ENCODE data around the gene MCM6. TPM values are rescaled to one million over a fixed set of nuclear protein-coding genes. Genes with fewer than 3 reads are reported as not detected.
"Not testable (repeated sequence)": the region's sequence is repeated elsewhere in the genome, so short reads cannot be mapped to it uniquely, and the experiment has no call there.

The MCM6 gene
- total RNA-seq, 5 donors from 2014 or later (not counting 1 experiment from before 2014, with no cell fraction given) = 20.8 to 29.2 (median 26.1) TPM

DNA sequence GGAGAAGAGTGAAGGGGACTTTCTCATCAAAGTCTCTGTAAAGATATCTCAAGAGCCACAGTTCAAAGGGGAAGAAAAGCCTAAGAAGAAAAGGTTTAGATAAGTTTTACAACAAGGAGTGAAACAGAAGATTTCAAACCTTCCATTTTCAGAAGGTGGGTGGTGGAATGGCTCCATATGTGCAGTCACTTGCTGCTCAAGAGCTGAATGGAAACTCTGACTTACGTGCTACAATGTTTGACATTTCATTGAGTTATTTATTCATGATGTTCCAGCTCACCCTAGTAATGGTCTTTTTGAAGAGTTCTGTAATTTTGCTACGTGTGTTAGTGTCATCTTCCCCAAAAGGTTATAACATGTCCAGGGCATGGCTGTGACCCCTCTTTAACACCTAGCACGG is 61.0 kb downstream of the MCM6 start:
- no peak overlapping the region for H3K4me3 Mint-ChIP-seq
- ATAC-seq (replicated peaks in 1 of 4) (no peak), DNase-seq (no peak)
- peaks cover 5 to 12% of the 10 kb centered on the region in 2 experiments for H3K4me1 ChIP-seq (ENCODE audit: control insufficient read depth in 1 of 2, extremely low read depth in 1 of 2, insufficient read depth in 2 of 2, low read length in 2 of 2)
- peaks cover 0 to 6% of the 10 kb centered on the region in 2 experiments for H3K27me3 ChIP-seq (replicated peaks in 1 of 2; ENCODE audit: control insufficient read depth in 2 of 2, extremely low read depth in 1 of 2, insufficient read depth in 2 of 2, low read length in 1 of 2)
- CTCF ChIA-PET = no interaction called here
- no peaks in the 10 kb centered on the region for H3K36me3 Mint-ChIP-seq
- H3K27me3 Mint-ChIP-seq = no peaks in the 10 kb centered on the region
- H3K9me3 Mint-ChIP-seq = peaks cover 0 to 10% (median 0%) of the 10 kb centered on the region in 3 donors
- no peak overlapping the region for H3K4me3 ChIP-seq (ENCODE audit: control insufficient read depth in 1 of 2, extremely low read depth in 1 of 2, low read length in 1 of 2)
- no peak overlapping the region for H3K27ac Mint-ChIP-seq
- peaks cover 11 to 15% (median 12%) of the 10 kb centered on the region in 3 donors for H3K4me1 Mint-ChIP-seq
- no peaks in the 10 kb centered on the region for H3K9me3 ChIP-seq
- no CpG with 5 or more reads among the region's 3 CpGs for WGBS (ENCODE audit: insufficient coverage)
- H3K27ac ChIP-seq (ENCODE audit: low read length) = no peak overlapping the region
- H3K36me3 ChIP-seq (ENCODE audit: control insufficient read depth in 2 of 2, extremely low read depth in 1 of 2, insufficient read depth in 1 of 2, low read length in 1 of 2) = no peaks in the 10 kb centered on the region
- POLR2A ChIA-PET = no interaction called here

DNA sequence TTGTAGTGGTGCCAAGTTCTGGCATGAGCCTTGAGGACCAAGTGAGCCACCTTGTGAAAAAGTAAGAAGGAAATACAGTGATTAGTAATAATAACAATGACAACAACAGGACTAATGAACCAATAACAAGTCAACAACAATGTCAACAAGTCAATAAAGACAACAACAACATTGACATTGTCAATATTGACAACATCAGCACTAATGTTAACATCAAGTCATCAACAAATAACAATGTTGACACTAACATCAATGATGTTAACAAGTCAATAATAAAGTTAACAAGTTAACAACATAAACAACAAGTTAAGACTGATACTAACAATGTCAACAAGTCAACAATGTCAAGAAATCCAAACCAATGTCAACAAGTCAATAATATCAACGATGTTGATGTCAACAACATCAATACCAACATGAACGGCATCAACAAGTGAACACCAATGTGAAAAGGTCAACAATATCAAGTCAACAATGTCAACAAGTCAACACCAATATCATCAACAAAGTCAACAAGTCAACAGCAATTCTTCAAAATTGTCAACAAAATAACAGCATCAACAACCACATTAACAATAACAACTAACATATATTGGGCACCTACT is 63.2 kb downstream of the MCM6 start:
- DNase-seq (no peak), ATAC-seq (replicated peaks in 1 of 4) (no peak)
- POLR2A ChIA-PET = no interaction called here
- Histone ChIP-seq H3K4me1 (ENCODE audit: control insufficient read depth in 1 of 2, extremely low read depth in 1 of 2, insufficient read depth in 2 of 2, low read length in 2 of 2) (no peaks in the 10 kb centered on the region), H3K36me3 (ENCODE audit: control insufficient read depth in 2 of 2, extremely low read depth in 1 of 2, insufficient read depth in 1 of 2, low read length in 1 of 2) (no peaks in the 10 kb centered on the region), H3K9me3 (no peaks in the 10 kb centered on the region), H3K27ac (ENCODE audit: low read length) (no peak overlapping the region), H3K4me3 (ENCODE audit: control insufficient read depth in 1 of 2, extremely low read depth in 1 of 2, low read length in 1 of 2) (no peak overlapping the region), H3K27me3 (replicated peaks in 1 of 2; ENCODE audit: control insufficient read depth in 2 of 2, extremely low read depth in 1 of 2, insufficient read depth in 2 of 2, low read length in 1 of 2) (peaks cover 0 to 6% of the 10 kb centered on the region in 2 experiments)
- H3K9me3 Mint-ChIP-seq = peaks cover 0 to 10% (median 0%) of the 10 kb centered on the region in 3 donors
- no peak overlapping the region for H3K27ac Mint-ChIP-seq
- H3K4me1 Mint-ChIP-seq = no peaks in the 10 kb centered on the region
- no peaks in the 10 kb centered on the region for H3K36me3 Mint-ChIP-seq
- 92% methylated on average over 2 of the region's 2 CpGs for WGBS (ENCODE audit: insufficient coverage)
- no peak overlapping the region for H3K4me3 Mint-ChIP-seq
- CTCF ChIA-PET = interaction anchor here in 1 of 2 donors (0.8 kb wide), 1 partner anchor 16 kb away, joined by 3 read pairs; no protein-coding TSS in a partner anchor
- H3K27me3 Mint-ChIP-seq = no peaks in the 10 kb centered on the region

DNA sequence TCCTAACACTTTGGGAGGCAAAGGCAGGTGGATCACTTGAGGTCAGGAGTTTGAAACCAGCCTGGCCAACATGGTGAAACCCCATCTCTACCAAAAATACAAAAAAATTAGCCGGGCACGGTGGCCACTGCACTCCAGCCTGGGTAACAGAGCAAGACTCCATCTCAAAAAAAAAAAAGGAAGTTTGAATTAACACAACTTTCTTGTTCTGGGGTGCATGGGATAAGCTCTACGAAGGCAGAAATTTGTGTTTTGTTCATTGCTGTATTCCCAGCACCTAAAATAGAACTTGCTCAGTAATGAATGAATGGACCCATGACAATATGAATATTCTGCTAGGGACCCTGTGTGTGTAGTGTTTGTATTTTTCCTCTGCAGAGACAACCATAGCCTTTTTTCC is 68.4 kb downstream of the MCM6 start:
- CTCF ChIA-PET = interaction anchor here in 1 of 2 donors (0.7 kb wide), 1 partner anchor 1355 kb away, joined by 3 read pairs; no protein-coding TSS in a partner anchor
- H3K36me3 Mint-ChIP-seq; H3K27ac Mint-ChIP-seq; DNase-seq; H3K4me1 ChIP-seq (ENCODE audit: control insufficient read depth in 1 of 2, extremely low read depth in 1 of 2, insufficient read depth in 2 of 2, low read length in 2 of 2); H3K4me3 Mint-ChIP-seq; H3K4me3 ChIP-seq (ENCODE audit: control insufficient read depth in 1 of 2, extremely low read depth in 1 of 2, low read length in 1 of 2); H3K27me3 ChIP-seq (replicated peaks in 1 of 2; ENCODE audit: control insufficient read depth in 2 of 2, extremely low read depth in 1 of 2, insufficient read depth in 2 of 2, low read length in 1 of 2); ATAC-seq (replicated peaks in 1 of 4); H3K9me3 ChIP-seq; H3K36me3 ChIP-seq (ENCODE audit: control insufficient read depth in 2 of 2, extremely low read depth in 1 of 2, insufficient read depth in 1 of 2, low read length in 1 of 2); H3K9me3 Mint-ChIP-seq; H3K27ac ChIP-seq (ENCODE audit: low read length); POLR2A ChIA-PET; H3K4me1 Mint-ChIP-seq; H3K27me3 Mint-ChIP-seq: not testable (repeated sequence)
- no CpG with 5 or more reads among the region's 3 CpGs for WGBS (ENCODE audit: insufficient coverage)

DNA sequence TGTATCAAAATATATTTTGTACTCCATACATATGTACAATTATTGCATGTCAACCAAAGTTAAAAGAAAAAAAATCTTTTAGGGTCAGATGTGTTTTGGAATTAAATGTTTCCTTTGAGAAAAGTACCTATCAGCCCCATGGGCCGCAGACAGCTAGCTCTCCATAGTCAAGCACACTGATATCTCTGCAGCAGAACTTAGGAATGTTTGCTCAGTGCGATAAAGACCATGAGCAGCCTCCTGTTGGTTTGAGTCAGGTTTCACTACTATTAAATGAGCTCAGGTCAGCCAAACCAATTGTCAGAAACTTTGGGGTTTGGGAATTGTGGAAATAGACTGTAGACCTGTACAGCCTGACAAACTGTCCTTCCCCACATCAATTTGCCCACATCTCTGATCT is 73.0 kb downstream of the MCM6 start:
- no peaks in the 10 kb centered on the region for H3K27me3 Mint-ChIP-seq
- Histone ChIP-seq H3K4me1 (ENCODE audit: control insufficient read depth in 1 of 2, extremely low read depth in 1 of 2, insufficient read depth in 2 of 2, low read length in 2 of 2) (no peaks in the 10 kb centered on the region), H3K27me3 (replicated peaks in 1 of 2; ENCODE audit: control insufficient read depth in 2 of 2, extremely low read depth in 1 of 2, insufficient read depth in 2 of 2, low read length in 1 of 2) (no peaks in the 10 kb centered on the region), H3K36me3 (ENCODE audit: control insufficient read depth in 2 of 2, extremely low read depth in 1 of 2, insufficient read depth in 1 of 2, low read length in 1 of 2) (no peaks in the 10 kb centered on the region), H3K27ac (ENCODE audit: low read length) (no peak overlapping the region), H3K9me3 (no peaks in the 10 kb centered on the region), H3K4me3 (ENCODE audit: control insufficient read depth in 1 of 2, extremely low read depth in 1 of 2, low read length in 1 of 2) (no peak overlapping the region)
- no peak overlapping the region for H3K27ac Mint-ChIP-seq
- DNase-seq = no peak
- no peaks in the 10 kb centered on the region for H3K36me3 Mint-ChIP-seq
- ChIA-PET CTCF (interaction anchor here in 1 of 2 donors (0.6 kb wide), 1 partner anchor 8 kb away, joined by 9 read pairs; no protein-coding TSS in a partner anchor), POLR2A (no interaction called here)
- no peak for ATAC-seq (replicated peaks in 1 of 4)
- no CpG with 5 or more reads among the region's 2 CpGs for WGBS (ENCODE audit: insufficient coverage)
- H3K4me3 Mint-ChIP-seq = no peak overlapping the region
- no peaks in the 10 kb centered on the region for H3K4me1 Mint-ChIP-seq
- peaks cover 4 to 10% (median 9%) of the 10 kb centered on the region in 3 donors for H3K9me3 Mint-ChIP-seq

DNA sequence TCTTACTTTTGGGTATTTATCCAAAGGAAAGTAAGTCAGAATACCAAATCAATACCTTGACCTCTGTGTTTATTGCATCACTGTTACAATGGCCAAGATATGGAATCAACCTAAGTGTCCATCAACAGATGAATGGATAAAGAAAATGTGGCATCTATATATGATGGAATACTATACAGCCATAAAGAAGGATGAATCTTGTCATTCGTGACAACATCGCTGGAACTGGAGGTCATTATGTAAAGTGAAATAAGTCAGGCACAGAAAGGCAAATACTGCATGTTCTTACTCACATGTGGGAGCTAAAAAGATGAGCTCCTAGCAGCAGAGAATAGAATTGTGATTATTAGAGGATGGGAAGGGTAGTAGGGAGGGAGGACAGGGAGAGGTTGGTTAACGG is 73.9 kb downstream of the MCM6 start:
- Mint-ChIP-seq H3K36me3 (no peaks in the 10 kb centered on the region), H3K4me3 (no peak overlapping the region), H3K4me1 (peaks cover 2 to 5% (median 3%) of the 10 kb centered on the region in 3 donors), H3K9me3 (peaks cover 4 to 10% (median 9%) of the 10 kb centered on the region in 3 donors), H3K27me3 (no peaks in the 10 kb centered on the region), H3K27ac (no peak overlapping the region)
- ChIA-PET CTCF (interaction anchor here in 1 of 2 donors (0.6 kb wide), 1 partner anchor 9 kb away, joined by 9 read pairs; no protein-coding TSS in a partner anchor), POLR2A (no interaction called here)
- no peak for DNase-seq
- H3K4me3 ChIP-seq (ENCODE audit: control insufficient read depth in 1 of 2, extremely low read depth in 1 of 2, low read length in 1 of 2) = no peak overlapping the region
- H3K27ac ChIP-seq (ENCODE audit: low read length) = no peak overlapping the region
- H3K9me3 ChIP-seq = no peaks in the 10 kb centered on the region
- peaks cover 0 to 5% of the 10 kb centered on the region in 2 experiments for H3K27me3 ChIP-seq (replicated peaks in 1 of 2; ENCODE audit: control insufficient read depth in 2 of 2, extremely low read depth in 1 of 2, insufficient read depth in 2 of 2, low read length in 1 of 2)
- H3K4me1 ChIP-seq (ENCODE audit: control insufficient read depth in 1 of 2, extremely low read depth in 1 of 2, insufficient read depth in 2 of 2, low read length in 2 of 2) = peaks cover 0 to 5% of the 10 kb centered on the region in 2 experiments
- no peaks in the 10 kb centered on the region for H3K36me3 ChIP-seq (ENCODE audit: control insufficient read depth in 2 of 2, extremely low read depth in 1 of 2, insufficient read depth in 1 of 2, low read length in 1 of 2)
- no peak for ATAC-seq (replicated peaks in 1 of 4)
- WGBS (ENCODE audit: insufficient coverage) = 55% methylated on average over 3 of the region's 3 CpGs

DNA sequence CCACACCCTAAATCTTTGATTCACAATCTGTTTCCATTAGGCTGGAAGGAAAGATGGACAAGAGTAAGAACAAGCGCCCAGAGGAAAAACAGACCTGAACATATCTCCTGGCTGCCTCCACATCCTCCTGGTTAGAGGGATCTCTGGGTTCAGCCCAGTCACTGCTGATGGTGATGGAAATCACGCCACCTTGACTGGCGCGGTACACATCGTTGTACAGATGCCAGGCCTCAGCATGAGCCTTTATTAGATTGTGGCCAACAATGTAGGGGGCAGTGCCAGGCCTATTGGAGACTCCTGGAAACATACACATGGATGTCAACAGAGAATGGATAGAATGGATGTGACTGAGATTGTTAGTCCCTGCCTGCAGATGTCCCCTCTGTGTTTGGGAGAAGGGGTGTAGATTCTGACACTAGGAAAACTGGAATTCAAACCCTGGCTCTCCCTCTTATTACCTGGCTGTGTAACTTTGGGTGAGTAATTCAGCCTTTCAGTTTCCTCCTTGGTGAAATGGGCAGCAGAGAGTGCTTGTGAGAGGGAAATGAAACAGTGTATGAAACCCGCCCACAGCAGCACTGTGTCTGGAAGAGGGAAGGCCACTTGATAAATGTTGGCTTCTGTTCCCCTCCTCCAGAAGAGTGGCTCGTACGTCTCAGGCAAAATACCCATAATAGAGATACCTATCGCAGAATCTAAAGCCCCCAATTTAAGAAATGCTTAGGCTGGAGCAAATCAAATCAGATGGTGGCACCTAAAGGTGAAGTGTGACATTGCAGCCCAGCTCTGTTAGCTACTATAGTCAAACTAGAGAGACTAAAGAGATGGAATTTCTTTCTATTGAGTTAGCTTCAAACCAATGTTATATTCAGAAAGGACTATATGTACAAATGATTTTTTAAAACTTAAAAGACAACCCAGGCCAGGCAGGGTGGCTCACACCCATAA is 75.5 kb downstream of the MCM6 start:
- CTCF ChIA-PET = no interaction called here
- H3K27ac Mint-ChIP-seq = no peak overlapping the region
- POLR2A ChIA-PET = no interaction called here

More for the DNA sequence above, 75.5 kb downstream of the MCM6 start:
- Mint-ChIP-seq H3K4me1 (peaks cover 2 to 8% (median 3%) of the 10 kb centered on the region in 3 donors), H3K4me3 (no peak overlapping the region), H3K36me3 (no peaks in the 10 kb centered on the region), H3K27me3 (no peaks in the 10 kb centered on the region), H3K9me3 (peaks cover 4 to 10% (median 9%) of the 10 kb centered on the region in 3 donors)
- Histone ChIP-seq H3K4me3 (ENCODE audit: control insufficient read depth in 1 of 2, extremely low read depth in 1 of 2, low read length in 1 of 2) (no peak overlapping the region), H3K36me3 (ENCODE audit: control insufficient read depth in 2 of 2, extremely low read depth in 1 of 2, insufficient read depth in 1 of 2, low read length in 1 of 2) (no peaks in the 10 kb centered on the region), H3K4me1 (ENCODE audit: control insufficient read depth in 1 of 2, extremely low read depth in 1 of 2, insufficient read depth in 2 of 2, low read length in 2 of 2) (peaks cover 0 to 8% of the 10 kb centered on the region in 2 experiments), H3K27me3 (replicated peaks in 1 of 2; ENCODE audit: control insufficient read depth in 2 of 2, extremely low read depth in 1 of 2, insufficient read depth in 2 of 2, low read length in 1 of 2) (peaks cover 0 to 5% of the 10 kb centered on the region in 2 experiments), H3K27ac (ENCODE audit: low read length) (no peak overlapping the region), H3K9me3 (no peaks in the 10 kb centered on the region)
- DNase-seq = no peak
- no peak for ATAC-seq (replicated peaks in 1 of 4)
- WGBS (ENCODE audit: insufficient coverage) = 94% methylated on average over 5 of the region's 9 CpGs
